ENCODE data around the gene BIVM.

DNA sequence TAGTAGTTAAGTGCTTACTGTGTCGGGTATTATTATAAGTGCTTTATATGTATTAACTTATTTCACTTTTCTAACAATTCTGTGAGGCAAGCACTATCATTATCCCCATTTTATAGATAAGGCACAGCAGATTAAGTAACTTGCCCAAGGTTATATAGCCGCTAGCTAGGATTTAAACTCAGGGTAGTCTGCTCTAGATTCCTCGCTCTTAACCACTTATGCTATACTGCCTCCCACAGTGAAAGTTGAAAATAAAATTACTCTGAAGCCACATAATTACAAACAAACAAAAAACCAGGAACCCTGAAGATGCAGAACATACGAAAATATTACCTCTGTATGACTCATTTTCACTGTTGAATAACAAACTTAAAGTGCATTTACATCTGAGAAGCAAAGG lies 29.2 kb upstream of the BIVM start:
- TF ChIP-seq TAF1 (IDR thresholded peaks at IDR 0.05; ENCODE audit: low read depth) (no peak), RAD21 (IDR thresholded peaks at IDR 0.05; ENCODE audit: low read depth) (no peak), FOXM1 (IDR thresholded peaks at IDR 0.05; ENCODE audit: borderline replicate concordance, low read depth) (no peak), TEAD4 (IDR thresholded peaks at IDR 0.05) (no peak), TCF12 (IDR thresholded peaks at IDR 0.05; ENCODE audit: low read depth) (no peak), CEBPB (IDR thresholded peaks at IDR 0.05) (no peak), CREB1 (IDR thresholded peaks at IDR 0.05; ENCODE audit: low read depth) (no peak), YY1 (IDR thresholded peaks at IDR 0.05; ENCODE audit: low read depth) (no peak), ZBTB7A (IDR thresholded peaks at IDR 0.05; ENCODE audit: low read depth) (no peak)
- TF ChIP-seq, protein P1, sequence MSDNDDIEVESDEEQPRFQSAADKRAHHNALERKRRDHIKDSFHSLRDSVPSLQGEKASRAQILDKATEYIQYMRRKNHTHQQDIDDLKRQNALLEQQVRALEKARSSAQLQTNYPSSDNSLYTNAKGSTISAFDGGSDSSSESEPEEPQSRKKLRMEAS (IDR thresholded peaks at IDR 0.05): no peak
- TF ChIP-seq, protein P2, sequence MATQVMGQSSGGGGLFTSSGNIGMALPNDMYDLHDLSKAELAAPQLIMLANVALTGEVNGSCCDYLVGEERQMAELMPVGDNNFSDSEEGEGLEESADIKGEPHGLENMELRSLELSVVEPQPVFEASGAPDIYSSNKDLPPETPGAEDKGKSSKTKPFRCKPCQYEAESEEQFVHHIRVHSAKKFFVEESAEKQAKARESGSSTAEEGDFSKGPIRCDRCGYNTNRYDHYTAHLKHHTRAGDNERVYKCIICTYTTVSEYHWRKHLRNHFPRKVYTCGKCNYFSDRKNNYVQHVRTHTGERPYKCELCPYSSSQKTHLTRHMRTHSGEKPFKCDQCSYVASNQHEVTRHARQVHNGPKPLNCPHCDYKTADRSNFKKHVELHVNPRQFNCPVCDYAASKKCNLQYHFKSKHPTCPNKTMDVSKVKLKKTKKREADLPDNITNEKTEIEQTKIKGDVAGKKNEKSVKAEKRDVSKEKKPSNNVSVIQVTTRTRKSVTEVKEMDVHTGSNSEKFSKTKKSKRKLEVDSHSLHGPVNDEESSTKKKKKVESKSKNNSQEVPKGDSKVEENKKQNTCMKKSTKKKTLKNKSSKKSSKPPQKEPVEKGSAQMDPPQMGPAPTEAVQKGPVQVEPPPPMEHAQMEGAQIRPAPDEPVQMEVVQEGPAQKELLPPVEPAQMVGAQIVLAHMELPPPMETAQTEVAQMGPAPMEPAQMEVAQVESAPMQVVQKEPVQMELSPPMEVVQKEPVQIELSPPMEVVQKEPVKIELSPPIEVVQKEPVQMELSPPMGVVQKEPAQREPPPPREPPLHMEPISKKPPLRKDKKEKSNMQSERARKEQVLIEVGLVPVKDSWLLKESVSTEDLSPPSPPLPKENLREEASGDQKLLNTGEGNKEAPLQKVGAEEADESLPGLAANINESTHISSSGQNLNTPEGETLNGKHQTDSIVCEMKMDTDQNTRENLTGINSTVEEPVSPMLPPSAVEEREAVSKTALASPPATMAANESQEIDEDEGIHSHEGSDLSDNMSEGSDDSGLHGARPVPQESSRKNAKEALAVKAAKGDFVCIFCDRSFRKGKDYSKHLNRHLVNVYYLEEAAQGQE (IDR thresholded peaks at IDR 0.05; ENCODE audit: low read depth): no peak
- TF ChIP-seq, protein P3, sequence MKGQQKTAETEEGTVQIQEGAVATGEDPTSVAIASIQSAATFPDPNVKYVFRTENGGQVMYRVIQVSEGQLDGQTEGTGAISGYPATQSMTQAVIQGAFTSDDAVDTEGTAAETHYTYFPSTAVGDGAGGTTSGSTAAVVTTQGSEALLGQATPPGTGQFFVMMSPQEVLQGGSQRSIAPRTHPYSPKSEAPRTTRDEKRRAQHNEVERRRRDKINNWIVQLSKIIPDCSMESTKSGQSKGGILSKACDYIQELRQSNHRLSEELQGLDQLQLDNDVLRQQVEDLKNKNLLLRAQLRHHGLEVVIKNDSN (IDR thresholded peaks at IDR 0.05): no peak
